HG02588 (cell line): ENCODE results near the gene DOCK9.

Source experiments
- ATAC-seq: cut with Tn5 transposase; IDR thresholded peaks from one replicate; pipeline ENCODE4 v1.9.1; 2021; ENCODE audit warnings: mild to moderate bottlenecking, moderate library complexity; ENCODE audit not compliant: unreplicated experiment

DOCK9 gene

DNA sequence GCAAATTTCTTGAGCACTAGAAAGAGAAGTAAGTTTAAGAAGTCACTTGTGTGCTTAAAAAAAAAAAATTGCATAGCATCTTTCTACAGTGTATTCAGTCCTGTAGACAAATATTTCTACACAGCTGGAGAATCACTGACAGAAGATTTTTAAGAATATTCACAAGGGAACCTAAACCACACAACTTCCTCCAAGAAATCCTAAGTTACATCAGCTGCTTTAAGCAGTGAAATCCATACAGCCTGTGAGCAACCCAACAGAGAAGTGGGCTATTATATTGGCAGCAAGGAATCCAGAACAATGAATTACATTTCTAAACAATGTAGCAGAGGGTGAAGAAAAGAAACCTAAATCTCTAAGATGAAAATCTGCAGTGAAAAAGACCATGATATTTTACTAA, 1.5 kb downstream of the DOCK9 start:
- no peak for ATAC-seq

- no peak for ATAC-seq
These were observed 2.0 kb downstream of the DOCK9 start for GRCh38 chr13:98975822-98976261.

- no peak for ATAC-seq
These were observed 3.8 kb downstream of the DOCK9 start for GRCh38 chr13:98974053-98974452.

DNA sequence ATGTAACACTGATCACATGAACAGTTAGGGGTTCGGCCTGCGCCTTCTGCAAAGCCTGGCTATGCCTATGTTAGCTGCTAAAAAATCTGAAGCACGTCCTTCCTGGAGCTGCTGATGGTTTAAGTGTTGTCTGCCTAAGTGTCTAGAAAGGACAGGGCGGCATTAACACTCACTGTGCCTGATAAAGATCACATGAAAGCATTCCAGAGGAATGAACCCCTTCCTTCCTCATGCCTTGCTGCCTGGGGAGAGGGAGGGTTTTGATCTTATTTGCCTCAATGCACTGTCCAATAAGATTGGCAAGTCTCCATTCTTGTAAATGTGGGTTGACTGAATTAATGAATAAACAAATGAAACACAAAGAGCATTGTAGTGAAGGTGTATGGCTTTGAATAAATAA, 5.2 kb downstream of the DOCK9 start:
- ATAC-seq = no peak

DNA sequence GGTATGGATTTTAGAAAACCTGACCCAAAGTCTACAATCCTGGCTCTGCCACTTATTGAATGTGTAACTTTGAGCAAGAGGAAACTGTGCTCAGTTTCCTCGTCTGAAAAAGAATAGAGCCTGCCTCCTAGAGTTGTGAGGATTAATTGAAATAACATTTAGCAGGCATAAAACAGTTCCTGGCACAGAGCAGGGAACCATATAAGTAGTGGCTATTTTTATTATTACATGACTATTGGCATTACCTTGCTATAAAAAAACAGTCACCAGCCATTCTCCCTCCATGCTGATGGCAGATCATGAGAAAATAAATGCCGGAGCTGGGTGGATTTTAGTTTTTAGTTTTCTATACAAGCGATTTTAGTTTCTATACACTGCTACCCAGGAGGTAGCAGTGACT, 5.8 kb downstream of the DOCK9 start:
- ATAC-seq = no peak

GRCh38 chr13:98970330-98970729, 7.5 kb downstream of the DOCK9 start:
- ATAC-seq = no peak

DNA sequence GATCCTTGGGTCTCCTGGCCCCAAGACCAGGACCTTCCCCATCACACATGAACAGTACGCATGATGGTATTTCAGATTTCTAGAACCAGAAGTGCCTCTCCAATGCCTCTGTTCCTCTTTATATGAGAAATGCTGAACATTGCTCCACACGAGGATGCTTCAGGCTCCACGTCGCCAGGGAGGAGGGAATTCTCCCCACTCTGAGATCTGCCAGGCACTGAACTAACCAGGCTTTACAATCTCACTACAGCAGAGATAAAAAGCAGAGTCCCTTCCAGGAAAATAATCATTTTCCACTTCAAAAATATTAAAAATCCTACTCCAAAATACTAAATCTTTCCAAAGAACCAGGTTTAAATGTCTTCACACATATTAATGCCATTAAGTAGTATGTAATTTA, 10.4 kb downstream of the DOCK9 start:
- no peak for ATAC-seq

GRCh38 chr13:98966019-98966418, 11.8 kb downstream of the DOCK9 start:
- ATAC-seq = no peak

GRCh38 chr13:98965325-98965724, 12.5 kb downstream of the DOCK9 start:
- no peak for ATAC-seq

GRCh38 chr13:98963917-98964316, 13.9 kb downstream of the DOCK9 start:
- no peak for ATAC-seq

DNA sequence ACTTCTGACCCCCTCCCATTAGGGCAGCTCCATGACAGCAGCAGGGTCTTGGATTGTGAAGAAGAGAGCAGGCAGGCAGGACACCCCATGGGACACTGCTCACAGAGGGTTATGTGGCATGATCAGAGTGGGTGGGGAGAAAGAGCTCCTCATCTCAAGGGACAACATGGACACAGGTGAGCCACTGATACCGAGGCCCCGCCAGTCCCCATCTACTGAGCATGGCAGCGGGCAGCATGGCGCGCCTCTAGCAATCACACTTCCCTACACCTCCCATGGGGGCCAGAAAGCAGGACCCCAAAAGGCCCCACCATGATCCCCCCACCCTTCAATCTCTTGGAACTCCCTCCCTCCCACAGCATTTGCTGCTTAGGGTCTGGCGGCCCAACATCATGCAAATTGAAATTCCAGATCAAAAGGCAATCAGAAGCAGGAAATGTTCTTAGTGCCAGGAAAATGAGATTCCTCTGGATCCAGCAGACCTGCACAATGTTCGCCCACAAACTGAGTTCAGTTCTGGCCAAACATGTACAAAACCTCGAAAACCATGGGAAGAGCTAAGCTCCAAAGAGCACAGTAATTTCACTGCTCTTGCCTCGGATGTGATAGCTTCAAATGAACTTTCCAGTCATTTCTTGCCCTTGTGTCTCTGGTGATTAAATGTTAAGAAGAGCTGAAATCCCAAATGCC, 14.8 kb downstream of the DOCK9 start:
- ATAC-seq = no peak

GRCh38 chr13:98961503-98962105, 16.3 kb downstream of the DOCK9 start:
- no peak for ATAC-seq

- no peak for ATAC-seq
These were observed 17.0 kb downstream of the DOCK9 start for GRCh38 chr13:98960606-98961502.

DNA sequence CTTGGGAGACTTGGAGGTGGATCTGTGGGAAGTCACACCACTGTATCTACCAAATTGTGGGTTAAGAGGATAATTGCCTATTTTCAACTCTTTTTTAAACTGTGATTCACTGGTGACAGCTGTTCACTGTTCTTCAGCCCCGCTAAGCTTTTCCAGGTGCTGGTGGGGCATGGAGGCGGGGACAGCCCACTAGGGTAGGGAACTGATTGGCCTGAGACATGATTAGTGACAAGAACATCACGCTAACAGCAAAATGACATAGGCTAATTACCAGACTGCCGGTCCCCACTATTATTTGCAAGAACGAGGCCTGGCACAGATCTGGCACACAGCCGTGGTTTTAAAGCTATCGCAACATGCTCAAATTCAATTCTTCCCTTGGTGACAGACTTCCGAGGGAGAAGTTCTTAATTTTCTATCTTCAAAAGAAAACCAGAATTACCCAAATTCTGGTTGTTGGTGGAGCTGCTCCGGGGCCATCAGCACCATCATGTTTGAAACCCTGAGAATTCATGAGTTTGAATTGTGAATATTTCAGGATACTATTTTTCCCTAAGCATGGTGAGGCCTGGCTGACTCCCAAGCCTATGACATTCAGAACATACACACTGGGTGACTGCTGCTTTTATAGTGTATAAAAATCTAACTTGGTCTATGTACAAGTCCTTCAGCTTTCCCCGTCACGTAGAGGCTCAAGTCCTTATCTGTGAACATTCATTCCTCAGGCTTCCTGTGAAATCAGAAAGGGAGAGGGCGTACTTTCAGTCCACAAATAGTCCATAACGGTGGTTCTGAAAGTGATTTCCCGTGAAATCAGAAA, 17.9 kb downstream of the DOCK9 start:
- ATAC-seq = no peak

DNA sequence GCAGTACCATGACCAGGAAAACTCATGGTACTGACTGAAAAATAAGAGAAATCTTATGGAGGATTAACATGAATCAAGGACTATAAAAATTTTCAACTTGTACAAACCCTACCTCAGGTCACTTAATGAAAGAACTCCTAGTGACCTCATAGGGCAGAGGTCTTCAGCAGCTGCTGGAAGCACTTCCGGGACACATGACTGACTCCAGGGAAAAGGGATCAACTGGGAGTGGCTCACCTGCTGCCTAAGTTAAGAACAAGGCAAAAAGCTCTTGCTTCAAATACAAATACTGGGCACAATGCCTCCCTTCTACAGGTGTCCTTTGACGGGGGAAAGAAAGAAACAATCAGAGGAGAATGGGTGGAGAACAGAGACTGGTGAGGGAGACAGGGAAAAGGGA, 18.6 kb downstream of the DOCK9 start:
- ATAC-seq = no peak

- no peak for ATAC-seq
These were observed 19.4 kb downstream of the DOCK9 start for GRCh38 chr13:98958443-98958794.

DNA sequence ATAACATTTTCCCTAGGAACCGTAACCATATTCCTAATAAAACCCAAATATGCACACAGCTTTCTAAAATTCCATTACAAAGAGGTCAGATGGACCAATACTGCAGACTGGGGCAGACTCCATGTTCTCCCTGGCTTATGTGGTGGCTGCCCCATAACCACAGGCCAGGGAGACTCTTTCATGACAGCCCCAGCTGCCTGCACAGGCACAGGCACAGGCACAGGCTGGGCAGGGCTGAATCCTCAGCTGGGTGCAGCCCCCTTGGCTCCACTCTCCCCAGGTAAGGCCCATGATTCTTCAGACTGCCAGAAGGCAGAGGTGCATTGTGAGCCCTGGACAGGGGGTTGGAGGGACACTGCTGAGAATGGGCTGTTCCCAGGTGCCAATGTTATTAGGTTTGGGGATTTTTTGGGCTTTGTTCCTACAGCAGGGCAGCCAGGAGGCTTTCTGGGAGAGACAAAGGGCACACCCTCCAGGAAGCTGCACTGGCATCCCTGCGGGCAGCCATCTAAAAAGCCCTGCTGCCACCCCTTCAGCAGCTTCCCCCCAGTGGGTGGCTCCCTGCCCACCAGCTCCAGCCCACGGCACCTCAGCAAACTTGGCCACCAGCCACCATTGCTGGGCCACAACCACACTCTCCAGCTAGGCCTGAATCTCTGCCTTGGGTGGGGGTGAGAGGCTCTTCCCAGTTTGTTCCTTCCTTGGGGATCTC, 20.0 kb downstream of the DOCK9 start:
- no peak for ATAC-seq

GRCh38 chr13:98955336-98955735, 22.5 kb downstream of the DOCK9 start:
- ATAC-seq = no peak

- ATAC-seq = no peak
These were observed 23.6 kb downstream of the DOCK9 start for GRCh38 chr13:98954313-98954712.

DNA sequence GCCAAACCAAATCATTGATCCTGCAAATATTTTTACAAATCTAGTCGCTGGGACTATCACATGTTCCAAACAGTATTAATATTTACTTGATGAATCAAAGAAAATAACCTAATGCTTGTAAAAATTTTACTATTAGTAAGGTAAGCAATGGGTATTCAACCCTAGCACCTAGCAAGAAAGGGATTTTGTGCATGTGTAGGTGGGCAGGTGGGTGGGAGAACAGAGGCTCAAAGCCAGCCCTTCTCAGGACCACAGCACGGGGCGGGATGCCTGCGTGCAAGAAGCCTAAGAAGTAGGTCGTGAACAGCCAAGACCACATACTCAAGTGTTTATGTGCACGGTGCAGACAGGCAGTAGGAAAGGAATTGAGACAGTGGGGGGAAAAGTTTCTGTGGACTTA, 26.6 kb downstream of the DOCK9 start:
- ATAC-seq = no peak
